Stomach (tissue), 4 donors: Measurements from ENCODE around the gene MKLN1.

Experiments used
- CTCF ChIP-seq, 7 experiments: fragments of 450-650 bp in 4 of 7; fragments of 200-600 bp in 3 of 7; sonication (generic) in 3 of 7; IDR thresholded peaks; one replicate each; pipeline ENCODE4 v1.5.1; 2016 to 2019; ENCODE audit warnings: antibody characterized with exemption in 7 of 7, control low read depth in 2 of 7, mild to moderate bottlenecking in 1 of 7
- EP300 ChIP-seq: sonication (generic); formaldehyde crosslinking; IDR thresholded peaks from one replicate; pipeline ENCODE4 v1.6.1; 2017; ENCODE audit warnings: antibody characterized with exemption
- POLR2A ChIP-seq, 4 donors: fragments of 450-650 bp; IDR thresholded peaks; one replicate each; pipeline ENCODE4 v1.6.1; 2016; ENCODE audit warnings: antibody characterized with exemption in 4 of 4, control low read depth in 2 of 4, mild to moderate bottlenecking in 1 of 4, moderate library complexity in 1 of 4

- TF ChIP-seq CTCF (IDR thresholded peaks at IDR 0.05) (no peak), POLR2A (IDR thresholded peaks at IDR 0.05) (no peak), EP300 (no peak)
Measured at GRCh38 chr7:131504157-131504899, 176.7 kb downstream of the MKLN1 start.
